Endothelial cell of umbilical vein (primary cell): ENCODE results near the gene PRDX1.

Experiments
- CTCF ChIP-seq, 2 donors: IDR thresholded peaks; 1 replicate in 1 of 2; 2 replicates in 1 of 2; pipeline ENCODE4 v1.5.1; 2011; ENCODE audit warnings: low read length in 2 of 2, mild to moderate bottlenecking in 2 of 2, moderate library complexity in 2 of 2, control low read depth in 1 of 2, inconsistent platforms in 1 of 2, low read depth in 1 of 2; ENCODE audit not compliant: insufficient read depth in 1 of 2; ENCODE audit errors: extremely low read depth in 1 of 2
- EZH2 ChIP-seq: IDR thresholded peaks from 2 replicates; pipeline ENCODE4 v1.6.1; 2012; ENCODE audit warnings: borderline replicate concordance, low read depth, mild to moderate bottlenecking, moderate library complexity, low read length, inconsistent platforms; ENCODE audit not compliant: severe bottlenecking
- FOS ChIP-seq: IDR thresholded peaks from 2 replicates; pipeline ENCODE4 v1.6.1; 2011; ENCODE audit warnings: mild to moderate bottlenecking, low read length, moderate library complexity, borderline replicate concordance; ENCODE audit not compliant: insufficient read depth
- GATA2 ChIP-seq: IDR thresholded peaks from 2 replicates; pipeline ENCODE4 v1.7.0; 2011; ENCODE audit warnings: low read depth, mild to moderate bottlenecking, moderate library complexity, mixed read lengths, low read length; ENCODE audit not compliant: insufficient read length, insufficient read depth
- JUN ChIP-seq: IDR thresholded peaks from 2 replicates; pipeline ENCODE4 v1.6.1; 2011; ENCODE audit warnings: borderline replicate concordance, low read depth; ENCODE audit not compliant: insufficient read length, insufficient read depth
- MAX ChIP-seq: IDR thresholded peaks from 2 replicates; pipeline ENCODE4 v1.6.1; 2011; ENCODE audit not compliant: insufficient read depth, insufficient read length
- MYC ChIP-seq: IDR thresholded peaks from one replicate; pipeline ENCODE4 v1.6.1; 2011; ENCODE audit warnings: mild to moderate bottlenecking, low read depth, low read length
- POLR2A ChIP-seq: IDR thresholded peaks from 2 replicates; pipeline ENCODE4 v1.6.1; 2012; ENCODE audit warnings: low read depth, mild to moderate bottlenecking, control low read depth, low read length
- POLR2AphosphoS5 ChIP-seq: IDR thresholded peaks from 2 replicates; pipeline ENCODE4 v1.6.1; 2012; ENCODE audit warnings: low read depth, mild to moderate bottlenecking, control low read depth, low read length, moderate library complexity; ENCODE audit not compliant: insufficient read depth

- TF ChIP-seq CTCF (IDR thresholded peaks at IDR 0.05; ENCODE audit: extremely low read depth in 1 of 2, insufficient read depth in 1 of 2, low read depth in 1 of 2, low read length in 2 of 2) (no peak), POLR2AphosphoS5 (no peak), EZH2 (no peak), MYC (no peak), POLR2A (no peak), JUN (no peak), GATA2 (no peak), MAX (no peak), FOS (no peak)
Observed at GRCh38 chr1:45498279-45498678, 23.4 kb downstream of the PRDX1 start.
